Measurements from ENCODE around the gene MCF2L. TPM values are rescaled to one million over a fixed set of nuclear protein-coding genes. Genes with fewer than 3 reads are reported as not detected.

Gene MCF2L
- polyA plus RNA-seq, 2 of the 4 experiments (the other 2 are of a cell fraction): 0.36 to 0.92 TPM

DNA sequence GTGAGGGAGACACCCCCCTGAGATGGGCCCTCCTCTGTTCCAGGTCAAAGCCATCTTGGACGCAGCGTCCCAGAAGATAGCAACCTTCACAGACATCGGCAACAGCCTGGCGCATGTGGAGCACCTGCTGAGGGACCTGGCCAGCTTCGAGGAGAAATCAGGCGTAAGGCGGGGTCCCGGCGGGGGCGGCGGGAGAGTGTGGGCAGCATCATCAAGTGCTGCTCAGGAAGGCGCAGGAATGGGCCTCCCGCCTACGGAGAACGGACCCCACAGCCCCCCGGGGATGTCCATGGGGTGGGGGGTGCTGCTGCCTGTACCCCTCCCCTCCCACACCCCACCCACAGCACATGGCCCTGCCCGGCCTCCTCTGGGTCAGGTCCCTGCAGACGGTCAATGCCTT lies 105.4 kb downstream of the MCF2L start:
- 81% methylated on average over 6 of the region's 18 CpGs for WGBS (ENCODE audit: missing lambda C conversion rate)

GRCh38 chr13:113074876-113075275 lies 105.9 kb downstream of the MCF2L start:
- 82% methylated on average over 21 of the region's 22 CpGs for WGBS (ENCODE audit: missing lambda C conversion rate)
- Histone ChIP-seq H3K27ac (no peak overlapping the region), H3K4me1 (no peaks in the 10 kb centered on the region), H3K4me2 (no peak overlapping the region), H3K9me3 (no peaks in the 10 kb centered on the region), H3K4me3 (no peak overlapping the region)
- POLR2A ChIA-PET: no interaction called here
- ATAC-seq (no peak), FAIRE-seq (no peak), DNase-seq (ENCODE audit: low read depth in 1 of 2, low spot score in 1 of 2) (no peak)
- CTCF ChIA-PET: interaction anchor here (0.6 to 0.9 kb wide), 2 partner anchors 18 to 45 kb away, joined by 3 read pairs; no protein-coding TSS in a partner anchor
- TF ChIP-seq FOXS1 (CRISPR knock-in tag; IDR thresholded peaks at IDR 0.05) (no peak), PBX3 (IDR thresholded peaks at IDR 0.05) (no peak), POLR2A (IDR thresholded peaks at IDR 0.05; ENCODE audit: low read length) (no peak), ZNF302 (CRISPR knock-in tag; IDR thresholded peaks at IDR 0.05) (no peak), SMC3 (IDR thresholded peaks at IDR 0.05) (no peak), EHF (CRISPR knock-in tag; IDR thresholded peaks at IDR 0.05) (no peak), HMGXB4 (CRISPR knock-in tag; IDR thresholded peaks at IDR 0.05; ENCODE audit: borderline replicate concordance) (no peak), NPAS2 (CRISPR knock-in tag; IDR thresholded peaks at IDR 0.05; ENCODE audit: borderline replicate concordance) (no peak), FOSL2 (IDR thresholded peaks at IDR 0.05) (no peak), FOSL2 (CRISPR knock-in tag; IDR thresholded peaks at IDR 0.05) (no peak), MYC (IDR thresholded peaks at IDR 0.05; ENCODE audit: borderline replicate concordance, low read length) (no peak), JUN (IDR thresholded peaks at IDR 0.05) (no peak), KDM5A (IDR thresholded peaks at IDR 0.05) (no peak), MAZ (IDR thresholded peaks at IDR 0.05; ENCODE audit: borderline replicate concordance, low read depth, low read length) (no peak)
- TF ChIP-seq, protein P1, sequence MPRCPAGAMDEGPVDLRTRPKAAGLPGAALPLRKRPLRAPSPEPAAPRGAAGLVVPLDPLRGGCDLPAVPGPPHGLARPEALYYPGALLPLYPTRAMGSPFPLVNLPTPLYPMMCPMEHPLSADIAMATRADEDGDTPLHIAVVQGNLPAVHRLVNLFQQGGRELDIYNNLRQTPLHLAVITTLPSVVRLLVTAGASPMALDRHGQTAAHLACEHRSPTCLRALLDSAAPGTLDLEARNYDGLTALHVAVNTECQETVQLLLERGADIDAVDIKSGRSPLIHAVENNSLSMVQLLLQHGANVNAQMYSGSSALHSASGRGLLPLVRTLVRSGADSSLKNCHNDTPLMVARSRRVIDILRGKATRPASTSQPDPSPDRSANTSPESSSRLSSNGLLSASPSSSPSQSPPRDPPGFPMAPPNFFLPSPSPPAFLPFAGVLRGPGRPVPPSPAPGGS (IDR thresholded peaks at IDR 0.05): no peak
- TF ChIP-seq, protein P2, sequence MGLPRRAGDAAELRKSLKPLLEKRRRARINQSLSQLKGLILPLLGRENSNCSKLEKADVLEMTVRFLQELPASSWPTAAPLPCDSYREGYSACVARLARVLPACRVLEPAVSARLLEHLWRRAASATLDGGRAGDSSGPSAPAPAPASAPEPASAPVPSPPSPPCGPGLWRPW (IDR thresholded peaks at IDR 0.05): no peak
- TF ChIP-seq, protein P3, sequence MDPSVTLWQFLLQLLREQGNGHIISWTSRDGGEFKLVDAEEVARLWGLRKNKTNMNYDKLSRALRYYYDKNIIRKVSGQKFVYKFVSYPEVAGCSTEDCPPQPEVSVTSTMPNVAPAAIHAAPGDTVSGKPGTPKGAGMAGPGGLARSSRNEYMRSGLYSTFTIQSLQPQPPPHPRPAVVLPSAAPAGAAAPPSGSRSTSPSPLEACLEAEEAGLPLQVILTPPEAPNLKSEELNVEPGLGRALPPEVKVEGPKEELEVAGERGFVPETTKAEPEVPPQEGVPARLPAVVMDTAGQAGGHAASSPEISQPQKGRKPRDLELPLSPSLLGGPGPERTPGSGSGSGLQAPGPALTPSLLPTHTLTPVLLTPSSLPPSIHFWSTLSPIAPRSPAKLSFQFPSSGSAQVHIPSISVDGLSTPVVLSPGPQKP (IDR thresholded peaks at IDR 0.05; ENCODE audit: low read depth, low read length): no peak

More for the DNA sequence above, 105.4 kb downstream of the MCF2L start:
- Histone ChIP-seq H3K4me3 (no peak overlapping the region), H3K9me3 (no peaks in the 10 kb centered on the region), H3K4me1 (no peaks in the 10 kb centered on the region), H3K27ac (no peak overlapping the region), H3K4me2 (no peak overlapping the region)
- ChIA-PET POLR2A (no interaction called here), CTCF (interaction anchor here (0.9 kb wide), 1 partner anchor 45 kb away, joined by 3 read pairs; no protein-coding TSS in a partner anchor)
- ATAC-seq: no peak
- FAIRE-seq: no peak
- DNase-seq (ENCODE audit: low read depth in 1 of 2, low spot score in 1 of 2): no peak
- TF ChIP-seq, protein P4, sequence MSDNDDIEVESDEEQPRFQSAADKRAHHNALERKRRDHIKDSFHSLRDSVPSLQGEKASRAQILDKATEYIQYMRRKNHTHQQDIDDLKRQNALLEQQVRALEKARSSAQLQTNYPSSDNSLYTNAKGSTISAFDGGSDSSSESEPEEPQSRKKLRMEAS (IDR thresholded peaks at IDR 0.05): no peak
- TF ChIP-seq EHMT2 (IDR thresholded peaks at IDR 0.05; ENCODE audit: low read depth): no peak
- TF ChIP-seq CHD4 (IDR thresholded peaks at IDR 0.05; ENCODE audit: borderline replicate concordance): no peak
- TF ChIP-seq CBX2 (IDR thresholded peaks at IDR 0.05; ENCODE audit: borderline replicate concordance, low read depth): no peak
- TF ChIP-seq ZNF302 (CRISPR knock-in tag; IDR thresholded peaks at IDR 0.05): no peak
- no peak for TF ChIP-seq HOXB13 (CRISPR knock-in tag; IDR thresholded peaks at IDR 0.05; ENCODE audit: low read depth)
- TF ChIP-seq, protein P2 (IDR thresholded peaks at IDR 0.05): no peak
- TF ChIP-seq RARB (CRISPR knock-in tag; IDR thresholded peaks at IDR 0.05): no peak
- TF ChIP-seq ATOH8 (CRISPR knock-in tag; IDR thresholded peaks at IDR 0.05; ENCODE audit: low read depth): no peak
- TF ChIP-seq GATA3 (IDR thresholded peaks at IDR 0.05; ENCODE audit: borderline replicate concordance): no peak
- TF ChIP-seq RCOR1 (IDR thresholded peaks at IDR 0.05; ENCODE audit: low read depth, low read length): no peak
- no peak for TF ChIP-seq PHF8 (IDR thresholded peaks at IDR 0.05; ENCODE audit: borderline replicate concordance, low read depth)
- TF ChIP-seq NPAS2 (CRISPR knock-in tag; IDR thresholded peaks at IDR 0.05; ENCODE audit: borderline replicate concordance): no peak
- no peak for TF ChIP-seq MAZ (IDR thresholded peaks at IDR 0.05; ENCODE audit: borderline replicate concordance, low read depth, low read length)
- TF ChIP-seq PBX3 (IDR thresholded peaks at IDR 0.05): no peak
- TF ChIP-seq SREBF2 (IDR thresholded peaks at IDR 0.05): no peak
- TF ChIP-seq, protein P5, sequence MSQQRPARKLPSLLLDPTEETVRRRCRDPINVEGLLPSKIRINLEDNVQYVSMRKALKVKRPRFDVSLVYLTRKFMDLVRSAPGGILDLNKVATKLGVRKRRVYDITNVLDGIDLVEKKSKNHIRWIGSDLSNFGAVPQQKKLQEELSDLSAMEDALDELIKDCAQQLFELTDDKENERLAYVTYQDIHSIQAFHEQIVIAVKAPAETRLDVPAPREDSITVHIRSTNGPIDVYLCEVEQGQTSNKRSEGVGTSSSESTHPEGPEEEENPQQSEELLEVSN (IDR thresholded peaks at IDR 0.05; ENCODE audit: borderline replicate concordance, low read depth): no peak
- TF ChIP-seq TFCP2L1 (CRISPR knock-in tag; IDR thresholded peaks at IDR 0.05): no peak
- TF ChIP-seq ESRRA (IDR thresholded peaks at IDR 0.05; ENCODE audit: borderline replicate concordance, low read length): no peak
- no peak for TF ChIP-seq ZC3H11A (IDR thresholded peaks at IDR 0.05)

All from A549 (cell line).